Spleen (tissue), 11 donors: ENCODE results near the gene SEMG1. TPM values are rescaled to one million over a fixed set of nuclear protein-coding genes. Genes with fewer than 3 reads are reported as not detected.
A peak's percentile ranks its signal among the peaks of the same experiment; 100 is the strongest.

Experiments
- DNase-seq: peaks from one replicate; pipeline ENCODE4 v3.0.0-alpha.2; 2020
- H3K27ac ChIP-seq, 8 donors: fragments of 200-600 bp; sonication (generic) in 7 of 8; 1 replicate in 4 of 8; 2 replicates in 4 of 8; pipeline versions ENCODE4 v1.5.0 to v1.8.0; 2016 to 2021; ENCODE audit warnings: inconsistent platforms in 4 of 8, mild to moderate bottlenecking in 4 of 8, moderate library complexity in 1 of 8
- H3K27me3 ChIP-seq, 7 donors: fragments of 200-600 bp; sonication (generic) in 6 of 7; replicated peaks in 1 of 7; 1 replicate in 4 of 7; 2 replicates in 3 of 7; pipeline versions ENCODE4 v1.5.0 to v1.8.0; 2016 to 2021; ENCODE audit warnings: inconsistent platforms in 3 of 7, mild to moderate bottlenecking in 1 of 7
- H3K36me3 ChIP-seq, 6 donors: fragments of 200-600 bp; sonication (generic) in 5 of 6; 1 replicate in 4 of 6; 2 replicates in 2 of 6; pipeline versions ENCODE4 v1.5.0 to v1.8.0; 2016 to 2021; ENCODE audit warnings: inconsistent platforms in 2 of 6
- H3K4me1 ChIP-seq, 6 donors: fragments of 200-600 bp; sonication (generic) in 5 of 6; 1 replicate in 3 of 6; 2 replicates in 3 of 6; pipeline versions ENCODE4 v1.5.0 to v1.8.0; 2016 to 2021; ENCODE audit warnings: inconsistent platforms in 3 of 6
- H3K4me3 ChIP-seq, 8 donors: fragments of 200-600 bp; sonication (generic) in 7 of 8; 1 replicate in 4 of 8; 2 replicates in 4 of 8; pipeline versions ENCODE4 v1.5.0 to v1.8.0; 2016 to 2021; ENCODE audit warnings: inconsistent platforms in 4 of 8, mild to moderate bottlenecking in 4 of 8, moderate library complexity in 2 of 8
- H3K9me3 ChIP-seq, 8 donors: fragments of 200-600 bp; sonication (generic) in 7 of 8; 1 replicate in 4 of 8; 2 replicates in 4 of 8; pipeline versions ENCODE4 v1.5.0 to v1.8.0; 2016 to 2021; ENCODE audit warnings: inconsistent platforms in 4 of 8
- CTCF ChIP-seq, 11 experiments: fragments of 200-600 bp in 7 of 11; fragments of 450-650 bp in 4 of 11; sonication (generic) in 4 of 11; IDR thresholded peaks in 8 of 11; conservative IDR thresholded peaks in 3 of 11; 1 replicate in 7 of 11; 2 replicates in 4 of 11; pipeline versions ENCODE4 v1.4.0 to v1.8.0; 2016 to 2021; ENCODE audit warnings: antibody characterized with exemption in 11 of 11, inconsistent platforms in 4 of 11, mild to moderate bottlenecking in 1 of 11
- POLR2A ChIP-seq, 3 donors: fragments of 450-650 bp; IDR thresholded peaks; one replicate each; pipeline ENCODE4 v1.5.1; 2017; ENCODE audit warnings: antibody characterized with exemption in 3 of 3, mild to moderate bottlenecking in 1 of 3
- POLR2AphosphoS5 ChIP-seq, 3 donors: sonication (generic); formaldehyde crosslinking; IDR thresholded peaks; one replicate each; pipeline ENCODE4 v1.5.1; 2017; ENCODE audit warnings: antibody characterized with exemption in 3 of 3
- WGBS, 5 donors: extraction: QIAGEN DNeasy Blood & Tissue Kit in 3 of 5; methylation state at CpG; one replicate each; pipeline versions ENCODE4 v1.1.5 to v1.1.7; 2013 to 2018; 5-methylcytosine and 5-hydroxymethylcytosine counted together
- intact Hi-C: fragments of 100-400 bp; cut with DNase I; formaldehyde crosslinking; loops from one replicate; pipeline ENCODE4 v1.15.0; 2023; ENCODE audit warnings: low total_unique reads
- polyA plus RNA-seq, 3 donors: library from polyadenylated mRNA; stranded (reverse); fragments of 200-250 nt; gene quantifications; one replicate each; pipeline ENCODE4 v1.2.1, GENCODE V29; 2013
- total RNA-seq, 7 donors: library from RNA; depleted of rRNA in 3 of 7; stranded (reverse); fragments of >200 nt in 3 of 7; fragmentation: NEBNext Ultra II Directional in 4 of 7; extraction: Animal tissue kit (Norgen Biotek cat#: 25700) in 4 of 7; gene quantifications; one replicate each; pipeline versions ENCODE4 v1.1.0 to v1.2.1, GENCODE V29; 2016 to 2021
- donor health status: healthy with polysubstance abuse.
- donor health status: DM: no; HTN: no; CAD: no; lungs with moderate emphysema.
- donor health status: DM: no; HTN: no; CAD: no.
- donor health status: Bipolar disorder and iron deficiency.
- donor health status: healthy.
- donor health status: DM: no; HTN: no; CAD: no.
- donor health status: DM: yes; HTN: yes; CAD: no.

The SEMG1 gene
- total and polyA plus RNA-seq, 10 donors = 0.72 TPM; not detected in 9

GRCh38 chr20:45173522-45173921, 33.3 kb upstream of the SEMG1 start:
- intact Hi-C loops = no loop called here
- 13 to 30% (median 26%) methylated on average over 1 of the region's 1 CpG for WGBS, 5 donors
- no peak for DNase-seq
- peaks cover 0 to 27% (median 0%) of the 10 kb centered on the region in 7 donors for H3K27me3 ChIP-seq
- no peak overlapping the region for H3K27ac ChIP-seq
- H3K9me3 ChIP-seq = peaks cover 0 to 11% (median 6%) of the 10 kb centered on the region in 8 donors
- no peak for TF ChIP-seq CTCF (IDR thresholded peaks at IDR 0.05 in 8 of 11, conservative IDR thresholded peaks at IDR 0.05 in 3 of 11)
- TF ChIP-seq POLR2A (IDR thresholded peaks at IDR 0.05) = no peak
- no peak for TF ChIP-seq POLR2AphosphoS5 (IDR thresholded peaks at IDR 0.05)
- no peaks in the 10 kb centered on the region for H3K4me1 ChIP-seq
- H3K36me3 ChIP-seq = no peaks in the 10 kb centered on the region
- H3K4me3 ChIP-seq = no peak overlapping the region

- H3K27ac ChIP-seq = peak within 1 kb of the TSS in 3 of 8 donors; percentile 24 to 63 (median 38)
These were observed 32.1 kb upstream of the SEMG1 start, which contains the start of gene PI3 for GRCh38 chr20:45174434-45175364. PI3 (plus strand) TSS chr20:45174902; CDS start chr20:45174923, 21 bp downstream.

GRCh38 chr20:45176526-45177267, 30.1 kb upstream of the SEMG1 start:
- no peak overlapping the region for H3K4me3 ChIP-seq
- no peak for TF ChIP-seq POLR2A (IDR thresholded peaks at IDR 0.05)
- no peak for TF ChIP-seq CTCF (IDR thresholded peaks at IDR 0.05 in 8 of 11, conservative IDR thresholded peaks at IDR 0.05 in 3 of 11)
- no peak for TF ChIP-seq POLR2AphosphoS5 (IDR thresholded peaks at IDR 0.05)
- no peaks in the 10 kb centered on the region for H3K9me3 ChIP-seq
- no peak for DNase-seq
- WGBS, 5 donors = 71 to 85% (median 80%) methylated on average over 4 of the region's 4 CpGs
- intact Hi-C loops = no loop called here
- H3K4me1 ChIP-seq = no peaks in the 10 kb centered on the region
- H3K36me3 ChIP-seq = no peaks in the 10 kb centered on the region
- peaks cover 0 to 34% (median 0%) of the 10 kb centered on the region in 7 donors for H3K27me3 ChIP-seq
- H3K27ac ChIP-seq = no peak overlapping the region

More at GRCh38 chr20:45174434-45175364, 32.1 kb upstream of the SEMG1 start, which contains the start of gene PI3:
- H3K4me3 ChIP-seq = peak within 1 kb of the TSS in 1 of 8 donors; percentile 3
- DNase-seq = no peak
- H3K4me1 ChIP-seq = no peaks in the 10 kb centered on the region
- 58 to 83% (median 74%) methylated on average over 8 of the region's 8 CpGs for WGBS, 5 donors
- H3K36me3 ChIP-seq = no peaks in the 10 kb centered on the region
- H3K27me3 ChIP-seq = peaks cover 0 to 34% (median 0%) of the 10 kb centered on the region in 7 donors
- TF ChIP-seq CTCF (IDR thresholded peaks at IDR 0.05 in 8 of 11, conservative IDR thresholded peaks at IDR 0.05 in 3 of 11) = no peak
- TF ChIP-seq POLR2AphosphoS5 (IDR thresholded peaks at IDR 0.05) = no peak
- no peak for TF ChIP-seq POLR2A (IDR thresholded peaks at IDR 0.05)
- intact Hi-C loops = no loop called here
- H3K9me3 ChIP-seq = peaks cover 0 to 5% (median 2%) of the 10 kb centered on the region in 8 donors
